SU-DHL-6 (cell line): Measurements from ENCODE around the gene COMT.

Experiments used
- H2AFZ ChIP-seq: fragments of 200-600 bp; sonication (generic); 2 replicates; pipeline ENCODE4 v1.6.1; 2014; ENCODE audit warnings: low read depth, mild to moderate bottlenecking, moderate library complexity, mixed read lengths, antibody characterized with exemption, low read length; ENCODE audit not compliant: severe bottlenecking
- H3F3A ChIP-seq: fragments of 200-600 bp; shearing (Covaris generic); 2 replicates; pipeline ENCODE4 v1.6.0; 2016; ENCODE audit warnings: antibody characterized with exemption, mild to moderate bottlenecking; ENCODE audit not compliant: insufficient read depth
- H3K27ac ChIP-seq: fragments of 200-600 bp; sonication (generic); 2 replicates; pipeline ENCODE4 v1.5.1; 2016; ENCODE audit warnings: low read depth, mild to moderate bottlenecking, low read length, moderate library complexity, mixed read lengths
- H3K27me3 ChIP-seq: fragments of 200-600 bp; sonication (generic), shearing (Covaris generic); 2 replicates; pipeline ENCODE4 v1.6.0; 2014; ENCODE audit warnings: mild to moderate bottlenecking, low read length
- H3K36me3 ChIP-seq: fragments of 200-600 bp; sonication (generic); 2 replicates; pipeline ENCODE4 v1.6.1; 2014; ENCODE audit warnings: mild to moderate bottlenecking, low read length, mixed read lengths
- H3K4me2 ChIP-seq: fragments of 300-600, 200-600 bp; shearing (Covaris generic), sonication (generic); 2 replicates; pipeline ENCODE4 v1.6.0; 2014; ENCODE audit warnings: low read length, low read depth, mild to moderate bottlenecking; ENCODE audit not compliant: poor library complexity, severe bottlenecking
- H3K4me3 ChIP-seq: fragments of 200-600 bp; sonication (generic); 2 replicates; pipeline ENCODE4 v1.5.1; 2014; ENCODE audit warnings: antibody characterized with exemption, low read length, mild to moderate bottlenecking, mixed read lengths; ENCODE audit not compliant: insufficient read depth, poor library complexity, severe bottlenecking
- H3K79me2 ChIP-seq: fragments of 200-600 bp; sonication (generic); 2 replicates; pipeline ENCODE4 v1.6.1; 2014; ENCODE audit warnings: mild to moderate bottlenecking, low read length, moderate library complexity; ENCODE audit not compliant: insufficient read depth
- H3K9ac ChIP-seq: fragments of 200-600 bp; sonication (generic); 2 replicates; pipeline ENCODE4 v1.7.0; 2014; ENCODE audit warnings: mild to moderate bottlenecking, low read length
- H3K9me2 ChIP-seq: fragments of 200-600 bp; sonication (generic); replicated peaks from 2 replicates; pipeline ENCODE4 v1.6.1; 2014; ENCODE audit warnings: low read length; ENCODE audit not compliant: insufficient read depth
- H3K9me3 ChIP-seq: fragments of 200-600 bp; sonication (generic); 2 replicates; pipeline ENCODE4 v1.6.1; 2014; ENCODE audit warnings: low read length, mixed read lengths; ENCODE audit not compliant: insufficient read depth
- H4K20me1 ChIP-seq: fragments of 200-600 bp; sonication (generic); 2 replicates; pipeline ENCODE4 v1.6.1; 2014; ENCODE audit warnings: low read depth, mild to moderate bottlenecking, antibody characterized with exemption, low read length, moderate library complexity, mixed read lengths
- EZH2phosphoT487 ChIP-seq: fragments of 200-600 bp; sonication (generic), shearing (Covaris generic); conservative IDR thresholded peaks from 2 replicates; pipeline ENCODE4 v1.6.1; 2018; ENCODE audit warnings: mild to moderate bottlenecking, antibody characterized with exemption, low read length, moderate library complexity, mixed read lengths
- TF ChIP-seq, protein P1 (sequence below): fragments of 200-600 bp; sonication (generic); IDR thresholded peaks from one replicate; pipeline ENCODE4 v1.5.1; 2017; ENCODE audit warnings: antibody characterized with exemption, mild to moderate bottlenecking, low read length, moderate library complexity; ENCODE audit not compliant: insufficient read depth, poor library complexity, severe bottlenecking

The COMT gene

DNA sequence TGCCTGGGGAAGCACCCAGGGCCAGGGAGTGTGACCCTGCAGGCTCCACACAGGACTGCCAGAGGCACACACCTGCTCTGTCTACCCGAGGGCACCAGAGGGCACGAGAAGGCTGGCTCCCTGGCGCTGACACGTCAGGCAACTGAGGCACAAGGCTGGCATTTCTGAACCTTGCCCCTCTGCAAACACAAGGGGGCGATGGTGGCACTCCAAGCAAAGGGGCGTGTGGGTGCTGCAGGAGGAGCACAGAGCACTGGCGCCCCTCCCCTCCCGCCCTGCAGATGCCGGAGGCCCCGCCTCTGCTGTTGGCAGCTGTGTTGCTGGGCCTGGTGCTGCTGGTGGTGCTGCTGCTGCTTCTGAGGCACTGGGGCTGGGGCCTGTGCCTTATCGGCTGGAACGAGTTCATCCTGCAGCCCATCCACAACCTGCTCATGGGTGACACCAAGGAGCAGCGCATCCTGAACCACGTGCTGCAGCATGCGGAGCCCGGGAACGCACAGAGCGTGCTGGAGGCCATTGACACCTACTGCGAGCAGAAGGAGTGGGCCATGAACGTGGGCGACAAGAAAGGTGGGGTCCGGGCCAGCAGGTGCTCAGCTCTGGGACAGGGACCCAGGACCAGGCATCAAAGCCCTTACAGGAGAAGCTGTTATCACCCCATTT, 20.8 kb downstream of the COMT start:
- H3K4me3 ChIP-seq = no peak overlapping the region
- no peak overlapping the region for H3K9ac ChIP-seq
- H3K9me2 ChIP-seq = no peaks in the 10 kb centered on the region
- no peaks in the 10 kb centered on the region for H3K79me2 ChIP-seq
- no peaks in the 10 kb centered on the region for H3K9me3 ChIP-seq
- no peaks in the 10 kb centered on the region for H3K36me3 ChIP-seq
- no peaks in the 10 kb centered on the region for H4K20me1 ChIP-seq
- H3K27ac ChIP-seq = no peak overlapping the region
- no peaks in the 10 kb centered on the region for H3F3A ChIP-seq
- no peak overlapping the region for H2AFZ ChIP-seq
- no peaks in the 10 kb centered on the region for H3K27me3 ChIP-seq
- H3K4me2 ChIP-seq = no peak overlapping the region
- no peak for TF ChIP-seq EZH2phosphoT487
- TF ChIP-seq, protein P1, sequence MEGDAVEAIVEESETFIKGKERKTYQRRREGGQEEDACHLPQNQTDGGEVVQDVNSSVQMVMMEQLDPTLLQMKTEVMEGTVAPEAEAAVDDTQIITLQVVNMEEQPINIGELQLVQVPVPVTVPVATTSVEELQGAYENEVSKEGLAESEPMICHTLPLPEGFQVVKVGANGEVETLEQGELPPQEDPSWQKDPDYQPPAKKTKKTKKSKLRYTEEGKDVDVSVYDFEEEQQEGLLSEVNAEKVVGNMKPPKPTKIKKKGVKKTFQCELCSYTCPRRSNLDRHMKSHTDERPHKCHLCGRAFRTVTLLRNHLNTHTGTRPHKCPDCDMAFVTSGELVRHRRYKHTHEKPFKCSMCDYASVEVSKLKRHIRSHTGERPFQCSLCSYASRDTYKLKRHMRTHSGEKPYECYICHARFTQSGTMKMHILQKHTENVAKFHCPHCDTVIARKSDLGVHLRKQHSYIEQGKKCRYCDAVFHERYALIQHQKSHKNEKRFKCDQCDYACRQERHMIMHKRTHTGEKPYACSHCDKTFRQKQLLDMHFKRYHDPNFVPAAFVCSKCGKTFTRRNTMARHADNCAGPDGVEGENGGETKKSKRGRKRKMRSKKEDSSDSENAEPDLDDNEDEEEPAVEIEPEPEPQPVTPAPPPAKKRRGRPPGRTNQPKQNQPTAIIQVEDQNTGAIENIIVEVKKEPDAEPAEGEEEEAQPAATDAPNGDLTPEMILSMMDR = peak; percentile 21

DNA sequence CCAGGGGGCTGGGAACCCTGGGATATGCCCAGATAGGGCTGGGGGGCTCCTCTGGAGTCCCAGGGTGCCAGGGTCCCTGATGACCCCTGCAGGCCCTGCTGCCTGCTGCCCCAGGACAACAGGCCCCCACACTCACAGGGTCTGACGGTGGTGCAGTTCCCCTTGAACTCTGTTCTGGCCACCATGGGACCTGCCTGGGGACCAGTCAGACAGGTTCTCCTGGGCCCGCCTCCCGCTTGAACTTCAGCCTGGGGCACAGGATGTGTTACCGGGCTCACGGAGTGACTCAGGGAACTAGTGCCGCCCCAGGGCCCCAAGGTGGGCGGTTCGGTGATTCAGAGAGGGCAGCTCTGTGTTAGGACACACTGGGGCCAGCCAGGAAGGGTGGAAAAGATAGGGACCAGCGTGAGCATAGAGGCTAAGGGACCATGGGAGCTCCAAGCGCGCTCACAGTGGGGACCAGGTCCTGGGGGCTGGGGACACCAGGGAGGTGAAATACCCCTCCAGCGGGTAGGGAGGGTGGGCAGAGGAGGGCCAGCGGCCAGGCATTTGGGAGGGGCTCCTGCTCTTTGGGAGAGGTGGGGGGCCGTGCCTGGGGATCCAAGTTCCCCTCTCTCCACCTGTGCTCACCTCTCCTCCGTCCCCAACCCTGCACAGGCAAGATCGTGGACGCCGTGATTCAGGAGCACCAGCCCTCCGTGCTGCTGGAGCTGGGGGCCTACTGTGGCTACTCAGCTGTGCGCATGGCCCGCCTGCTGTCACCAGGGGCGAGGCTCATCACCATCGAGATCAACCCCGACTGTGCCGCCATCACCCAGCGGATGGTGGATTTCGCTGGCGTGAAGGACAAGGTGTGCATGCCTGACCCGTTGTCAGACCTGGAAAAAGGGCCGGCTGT, 21.6 kb downstream of the COMT start:
- Histone ChIP-seq H3F3A (no peaks in the 10 kb centered on the region), H3K4me3 (no peak overlapping the region), H3K4me2 (no peak overlapping the region), H4K20me1 (no peaks in the 10 kb centered on the region), H2AFZ (no peak overlapping the region), H3K9ac (no peak overlapping the region), H3K9me2 (no peaks in the 10 kb centered on the region), H3K79me2 (no peaks in the 10 kb centered on the region), H3K27me3 (no peaks in the 10 kb centered on the region), H3K9me3 (no peaks in the 10 kb centered on the region), H3K36me3 (no peaks in the 10 kb centered on the region), H3K27ac (no peak overlapping the region)
- TF ChIP-seq, protein P1 = no peak
- TF ChIP-seq EZH2phosphoT487 = no peak

DNA sequence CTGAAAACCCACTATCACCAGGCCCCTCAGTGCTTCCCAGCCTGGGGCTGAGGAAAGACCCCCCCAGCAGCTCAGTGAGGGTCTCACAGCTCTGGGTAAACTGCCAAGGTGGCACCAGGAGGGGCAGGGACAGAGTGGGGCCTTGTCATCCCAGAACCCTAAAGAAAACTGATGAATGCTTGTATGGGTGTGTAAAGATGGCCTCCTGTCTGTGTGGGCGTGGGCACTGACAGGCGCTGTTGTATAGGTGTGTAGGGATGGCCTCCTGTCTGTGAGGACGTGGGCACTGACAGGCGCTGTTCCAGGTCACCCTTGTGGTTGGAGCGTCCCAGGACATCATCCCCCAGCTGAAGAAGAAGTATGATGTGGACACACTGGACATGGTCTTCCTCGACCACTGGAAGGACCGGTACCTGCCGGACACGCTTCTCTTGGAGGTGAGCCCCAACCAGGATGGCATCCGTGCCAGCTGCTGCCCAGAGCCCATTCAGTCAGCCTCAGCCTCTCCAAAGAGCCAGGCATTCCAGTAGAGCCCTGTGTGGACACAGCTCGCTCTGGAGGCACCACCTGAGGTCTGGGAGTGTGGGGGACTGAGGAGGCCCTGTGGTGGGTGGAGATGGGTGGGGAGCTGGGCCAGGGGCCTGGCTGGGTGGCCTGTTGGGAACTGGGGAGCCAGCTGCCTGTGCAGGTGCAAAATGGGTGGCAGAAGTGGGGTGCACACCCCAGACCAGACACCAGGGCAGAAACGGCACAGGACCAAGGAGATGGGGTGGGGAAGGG, 22.5 kb downstream of the COMT start:
- TF ChIP-seq, protein P1 = no peak
- TF ChIP-seq EZH2phosphoT487 = no peak

More for the DNA sequence above, 22.5 kb downstream of the COMT start:
- Histone ChIP-seq H3K79me2 (no peaks in the 10 kb centered on the region), H3K27me3 (no peaks in the 10 kb centered on the region), H3K9ac (no peak overlapping the region), H3K9me2 (no peaks in the 10 kb centered on the region), H3F3A (no peaks in the 10 kb centered on the region), H4K20me1 (no peaks in the 10 kb centered on the region), H3K4me2 (no peak overlapping the region), H3K27ac (no peak overlapping the region), H2AFZ (no peak overlapping the region), H3K36me3 (no peaks in the 10 kb centered on the region), H3K9me3 (no peaks in the 10 kb centered on the region), H3K4me3 (no peak overlapping the region)
